MM.1S (cell line): ENCODE results near the gene KIRREL3.

Experiments used
- DNase-seq: peaks from one replicate; pipeline ENCODE4 v3.0.0-alpha.2; 2015
- H2AFZ ChIP-seq: fragments of 300-600 bp; sonication (generic); 2 replicates; pipeline ENCODE4 v1.6.0; 2016; ENCODE audit warnings: antibody characterized with exemption, low read length
- H3F3A ChIP-seq: fragments of 300-600 bp; sonication (generic); 2 replicates; pipeline ENCODE4 v1.6.1; 2016; ENCODE audit warnings: mild to moderate bottlenecking, antibody characterized with exemption, low read length, moderate library complexity, mixed read lengths; ENCODE audit not compliant: insufficient read depth
- H3K27ac ChIP-seq: fragments of 300-600 bp; sonication (generic); 2 replicates; pipeline ENCODE4 v1.5.1; 2016; ENCODE audit warnings: mild to moderate bottlenecking, low read length
- H3K27me3 ChIP-seq: fragments of 300-600 bp; sonication (generic); replicated peaks from 2 replicates; pipeline ENCODE4 v1.6.0; 2016; ENCODE audit warnings: low read length; ENCODE audit not compliant: insufficient read depth
- H3K36me3 ChIP-seq: fragments of 300-600 bp; sonication (generic); replicated peaks from 2 replicates; pipeline ENCODE4 v1.6.1; 2016; ENCODE audit warnings: mild to moderate bottlenecking, low read length, mixed read lengths; ENCODE audit not compliant: insufficient read depth
- H3K4me1 ChIP-seq: fragments of 300-600 bp; sonication (generic); 2 replicates; pipeline ENCODE4 v1.6.1; 2016; ENCODE audit warnings: low read length, mixed read lengths
- H3K4me2 ChIP-seq: fragments of 300-600 bp; sonication (generic); 2 replicates; pipeline ENCODE4 v1.6.0; 2016; ENCODE audit warnings: low read depth, low read length
- H3K4me3 ChIP-seq: fragments of 300-600 bp; sonication (generic); 2 replicates; pipeline ENCODE4 v1.5.1; 2016; ENCODE audit warnings: low read length, mixed read lengths
- H3K79me2 ChIP-seq: fragments of 300-600 bp; sonication (generic); 2 replicates; pipeline ENCODE4 v1.6.1; 2016; ENCODE audit warnings: mixed run types, low read length, mixed read lengths
- H3K9ac ChIP-seq: fragments of 300-600 bp; sonication (generic); 2 replicates; pipeline ENCODE4 v1.6.1; 2016; ENCODE audit warnings: low read length, mixed read lengths
- H3K9me2 ChIP-seq: fragments of 300-600 bp; sonication (generic); replicated peaks from 2 replicates; pipeline ENCODE4 v1.6.1; 2016; ENCODE audit warnings: mild to moderate bottlenecking, low read length, mixed read lengths; ENCODE audit not compliant: insufficient read depth
- H3K9me3 ChIP-seq: fragments of 300-600 bp; sonication (generic); replicated peaks from 2 replicates; pipeline ENCODE4 v1.6.1; 2016; ENCODE audit warnings: mild to moderate bottlenecking, low read length, mixed read lengths; ENCODE audit not compliant: insufficient read depth
- H4K20me1 ChIP-seq: fragments of 300-600 bp; sonication (generic); 2 replicates; pipeline ENCODE4 v1.6.1; 2016; ENCODE audit warnings: mild to moderate bottlenecking, low read length, moderate library complexity, mixed read lengths; ENCODE audit not compliant: insufficient read depth
- EZH2 ChIP-seq: fragments of 300-600 bp; sonication (generic); optimal IDR thresholded peaks from 2 replicates; pipeline ENCODE3; 2017; ENCODE audit warnings: low read depth, mild to moderate bottlenecking, antibody characterized with exemption, low read length, mixed read lengths
- EZH2phosphoT487 ChIP-seq: fragments of 300-600 bp; sonication (generic); IDR thresholded peaks from 2 replicates; pipeline ENCODE4 v1.6.1; 2018; ENCODE audit warnings: antibody characterized with exemption, low read length
- TF ChIP-seq, protein P1 (sequence below): fragments of 300-600 bp; sonication (generic); IDR thresholded peaks from 2 replicates; pipeline ENCODE4 v1.5.1; 2016; ENCODE audit warnings: antibody characterized with exemption, low read length, mixed read lengths

Gene KIRREL3

GRCh38 chr11:126601550-126602215 lies 398.9 kb downstream of the KIRREL3 start:
- H3K27ac ChIP-seq: no peak overlapping the region
- no peak for TF ChIP-seq EZH2
- no peak for TF ChIP-seq EZH2phosphoT487
- TF ChIP-seq, protein P1, sequence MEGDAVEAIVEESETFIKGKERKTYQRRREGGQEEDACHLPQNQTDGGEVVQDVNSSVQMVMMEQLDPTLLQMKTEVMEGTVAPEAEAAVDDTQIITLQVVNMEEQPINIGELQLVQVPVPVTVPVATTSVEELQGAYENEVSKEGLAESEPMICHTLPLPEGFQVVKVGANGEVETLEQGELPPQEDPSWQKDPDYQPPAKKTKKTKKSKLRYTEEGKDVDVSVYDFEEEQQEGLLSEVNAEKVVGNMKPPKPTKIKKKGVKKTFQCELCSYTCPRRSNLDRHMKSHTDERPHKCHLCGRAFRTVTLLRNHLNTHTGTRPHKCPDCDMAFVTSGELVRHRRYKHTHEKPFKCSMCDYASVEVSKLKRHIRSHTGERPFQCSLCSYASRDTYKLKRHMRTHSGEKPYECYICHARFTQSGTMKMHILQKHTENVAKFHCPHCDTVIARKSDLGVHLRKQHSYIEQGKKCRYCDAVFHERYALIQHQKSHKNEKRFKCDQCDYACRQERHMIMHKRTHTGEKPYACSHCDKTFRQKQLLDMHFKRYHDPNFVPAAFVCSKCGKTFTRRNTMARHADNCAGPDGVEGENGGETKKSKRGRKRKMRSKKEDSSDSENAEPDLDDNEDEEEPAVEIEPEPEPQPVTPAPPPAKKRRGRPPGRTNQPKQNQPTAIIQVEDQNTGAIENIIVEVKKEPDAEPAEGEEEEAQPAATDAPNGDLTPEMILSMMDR: no peak
- H3K9ac ChIP-seq: no peak overlapping the region
- no peak overlapping the region for H2AFZ ChIP-seq
- no peak overlapping the region for H3K4me2 ChIP-seq
- no peaks in the 10 kb centered on the region for H3F3A ChIP-seq
- no peak overlapping the region for H3K4me3 ChIP-seq
- H3K27me3 ChIP-seq: no peaks in the 10 kb centered on the region
- no peak for DNase-seq
- H3K79me2 ChIP-seq: no peaks in the 10 kb centered on the region
- no peaks in the 10 kb centered on the region for H3K9me2 ChIP-seq
- no peaks in the 10 kb centered on the region for H3K4me1 ChIP-seq
- H3K9me3 ChIP-seq: no peaks in the 10 kb centered on the region
- H4K20me1 ChIP-seq: no peaks in the 10 kb centered on the region
- no peaks in the 10 kb centered on the region for H3K36me3 ChIP-seq

GRCh38 chr11:126601136-126601535 lies 399.4 kb downstream of the KIRREL3 start:
- Histone ChIP-seq H2AFZ (no peak overlapping the region), H3F3A (no peaks in the 10 kb centered on the region), H3K9ac (no peak overlapping the region), H3K4me3 (no peak overlapping the region), H3K27ac (no peak overlapping the region), H4K20me1 (no peaks in the 10 kb centered on the region), H3K9me2 (no peaks in the 10 kb centered on the region), H3K79me2 (no peaks in the 10 kb centered on the region), H3K27me3 (no peaks in the 10 kb centered on the region), H3K4me1 (no peaks in the 10 kb centered on the region), H3K4me2 (no peak overlapping the region), H3K9me3 (no peaks in the 10 kb centered on the region), H3K36me3 (no peaks in the 10 kb centered on the region)
- TF ChIP-seq EZH2phosphoT487: no peak
- TF ChIP-seq EZH2: no peak
- TF ChIP-seq, protein P1: no peak
- no peak for DNase-seq

DNA sequence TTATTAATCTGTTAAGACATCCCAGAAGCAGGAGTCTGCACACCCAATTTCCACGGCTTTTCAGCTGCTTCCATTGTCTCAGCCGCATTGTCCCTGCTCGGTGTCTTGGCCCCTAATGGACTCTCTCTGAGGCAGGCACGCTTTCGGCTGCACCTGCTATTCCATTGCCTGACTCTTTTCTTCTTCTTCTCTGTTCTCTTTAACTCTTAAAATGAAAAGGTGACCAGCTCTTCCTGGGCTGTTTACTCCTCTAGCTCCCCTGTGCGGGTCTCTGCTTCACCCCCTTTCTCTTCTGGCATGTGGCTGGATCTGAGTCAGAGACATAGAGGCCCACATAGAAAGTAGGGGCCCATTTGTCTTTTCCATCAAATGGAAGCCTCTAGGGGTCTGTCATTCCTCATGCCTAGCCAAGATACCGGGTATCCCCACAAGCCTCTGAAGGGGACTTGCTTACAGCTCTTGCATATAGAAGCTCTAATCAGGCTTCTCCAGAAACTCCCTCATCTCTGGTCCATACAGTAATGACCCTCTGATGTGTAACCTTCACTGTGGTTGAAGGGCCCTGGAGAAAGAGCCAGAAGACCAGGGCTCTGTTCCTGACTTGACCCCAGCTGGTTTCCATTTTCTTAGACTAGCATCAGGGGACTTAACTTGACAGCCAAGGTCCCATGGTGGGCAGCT lies 401.2 kb downstream of the KIRREL3 start:
- Histone ChIP-seq H3K4me2 (no peak overlapping the region), H3K27ac (no peak overlapping the region), H3K9me3 (no peaks in the 10 kb centered on the region), H3K4me3 (no peak overlapping the region), H3K9me2 (no peaks in the 10 kb centered on the region), H3K79me2 (no peaks in the 10 kb centered on the region), H3K9ac (no peak overlapping the region), H3K27me3 (no peaks in the 10 kb centered on the region), H3F3A (no peaks in the 10 kb centered on the region), H3K4me1 (no peaks in the 10 kb centered on the region), H3K36me3 (no peaks in the 10 kb centered on the region), H2AFZ (no peak overlapping the region), H4K20me1 (no peaks in the 10 kb centered on the region)
- no peak for DNase-seq
- TF ChIP-seq EZH2phosphoT487: no peak
- TF ChIP-seq, protein P1: no peak
- TF ChIP-seq EZH2: no peak
